Caco-2 (cell line): ENCODE results near the gene IKZF1. TPM values are rescaled to one million over a fixed set of nuclear protein-coding genes. Genes with fewer than 3 reads are reported as not detected.

Experiments
- BruUV-seq: library from RNA; stranded (reverse); fragments of 400-500 nt; replicated peaks from 2 replicates; lab custom pipeline; 2021; lab: Mats Ljungman, UMichigan
- CTCF ChIA-PET: fragments of 300-600 bp; sonication (Branson Sonifier 250); formaldehyde crosslinking; loops from one replicate; lab custom pipeline; 2022; ENCODE audit warnings: antibody characterized with exemption; lab: Charles Lee
- POLR2A ChIA-PET: fragments of 300-600 bp; sonication (Branson Sonifier 250); formaldehyde crosslinking; loops from one replicate; lab custom pipeline; 2022; ENCODE audit warnings: antibody characterized with exemption; lab: Charles Lee
- DNase-seq, 2 experiments: peaks; one replicate each; pipeline versions ENCODE4 v3.0.0 to v3.0.0-alpha.2; 2020 to 2022
- H3K27me3 ChIP-seq: replicated peaks from 2 replicates; pipeline ENCODE4 v1.6.0; 2011; ENCODE audit warnings: low read length; ENCODE audit not compliant: control insufficient read depth, insufficient read depth
- H3K36me3 ChIP-seq: 2 replicates; pipeline ENCODE4 v1.5.1; 2011; ENCODE audit warnings: low read length; ENCODE audit not compliant: control insufficient read depth, insufficient read depth
- H3K4me1 ChIP-seq: fragments of 250-450 bp; sonication (Bioruptor Pico); 2 replicates; pipeline ENCODE4 v1.5.1; 2020; ENCODE audit warnings: mild to moderate bottlenecking
- H3K4me3 ChIP-seq: 2 replicates; pipeline ENCODE4 v1.5.1; 2011; ENCODE audit warnings: low read depth, mild to moderate bottlenecking, control low read depth, low read length
- H3K9me3 ChIP-seq: fragments of 250-450 bp; sonication (Bioruptor Pico); 2 replicates; pipeline ENCODE4 v1.5.1; 2020; ENCODE audit warnings: mild to moderate bottlenecking, moderate library complexity
- H3K27ac Mint-ChIP-seq: one replicate; pipeline ENCODE4 v1.8.0; 2022; ENCODE audit warnings: mixed read lengths; ENCODE audit not compliant: unreplicated experiment
- H3K27me3 Mint-ChIP-seq: one replicate; pipeline ENCODE4 v1.8.0; 2022; ENCODE audit warnings: mixed read lengths; ENCODE audit not compliant: insufficient read depth, unreplicated experiment
- H3K36me3 Mint-ChIP-seq: one replicate; pipeline ENCODE4 v1.8.0; 2022; ENCODE audit warnings: mild to moderate bottlenecking, mixed read lengths; ENCODE audit not compliant: insufficient read depth, unreplicated experiment
- H3K4me1 Mint-ChIP-seq: one replicate; pipeline ENCODE4 v1.8.0; 2022; ENCODE audit warnings: low read depth, mixed read lengths; ENCODE audit not compliant: unreplicated experiment
- H3K4me3 Mint-ChIP-seq: one replicate; pipeline ENCODE4 v1.8.0; 2022; ENCODE audit warnings: mild to moderate bottlenecking, moderate library complexity, mixed read lengths; ENCODE audit not compliant: unreplicated experiment
- H3K9me3 Mint-ChIP-seq: one replicate; pipeline ENCODE4 v1.8.0; 2022; ENCODE audit warnings: mixed read lengths; ENCODE audit not compliant: unreplicated experiment
- intact Hi-C: fragments of 100-400 bp; cut with micrococcal nuclease; formaldehyde crosslinking; loops from one replicate; pipeline ENCODE4 v1.10.0; 2022; ENCODE audit not compliant: unreplicated experiment
- total RNA-seq: library from RNA; stranded (reverse); gene quantifications from 2 replicates; pipeline ENCODE4 v1.2.3, GENCODE V29; 2022
- TF ChIP-seq, protein P1 (sequence below), 2 experiments: fragments of 200-600 bp in 1 of 2; IDR thresholded peaks; 1 replicate in 1 of 2; 2 replicates in 1 of 2; pipeline versions ENCODE4 v1.5.1 to v1.8.0; 2011 to 2022; ENCODE audit warnings: antibody characterized with exemption in 1 of 2, control low read depth in 1 of 2, inconsistent platforms in 1 of 2, low read depth in 1 of 2, low read length in 1 of 2, mild to moderate bottlenecking in 1 of 2, moderate library complexity in 1 of 2; ENCODE audit not compliant: insufficient read depth in 1 of 2, severe bottlenecking in 1 of 2, unreplicated experiment in 1 of 2

Gene IKZF1
- total RNA-seq, 1 experiment from 2014 or later = not detected

GRCh38 chr7:50397320-50397970 is 92.9 kb downstream of the IKZF1 start:
- Histone ChIP-seq H3K4me1 (no peaks in the 10 kb centered on the region), H3K4me3 (no peak overlapping the region), H3K27me3 (no peaks in the 10 kb centered on the region), H3K36me3 (no peaks in the 10 kb centered on the region), H3K9me3 (no peaks in the 10 kb centered on the region)
- CTCF ChIA-PET = no interaction called here
- intact Hi-C loops = no loop called here
- Mint-ChIP-seq H3K4me1 (no peaks in the 10 kb centered on the region), H3K27ac (no peak overlapping the region), H3K36me3 (peaks cover 6% of the 10 kb centered on the region), H3K27me3 (peaks cover 33% of the 10 kb centered on the region), H3K9me3 (no peaks in the 10 kb centered on the region), H3K4me3 (no peak overlapping the region)
- no peak for DNase-seq
- TF ChIP-seq, protein P1, sequence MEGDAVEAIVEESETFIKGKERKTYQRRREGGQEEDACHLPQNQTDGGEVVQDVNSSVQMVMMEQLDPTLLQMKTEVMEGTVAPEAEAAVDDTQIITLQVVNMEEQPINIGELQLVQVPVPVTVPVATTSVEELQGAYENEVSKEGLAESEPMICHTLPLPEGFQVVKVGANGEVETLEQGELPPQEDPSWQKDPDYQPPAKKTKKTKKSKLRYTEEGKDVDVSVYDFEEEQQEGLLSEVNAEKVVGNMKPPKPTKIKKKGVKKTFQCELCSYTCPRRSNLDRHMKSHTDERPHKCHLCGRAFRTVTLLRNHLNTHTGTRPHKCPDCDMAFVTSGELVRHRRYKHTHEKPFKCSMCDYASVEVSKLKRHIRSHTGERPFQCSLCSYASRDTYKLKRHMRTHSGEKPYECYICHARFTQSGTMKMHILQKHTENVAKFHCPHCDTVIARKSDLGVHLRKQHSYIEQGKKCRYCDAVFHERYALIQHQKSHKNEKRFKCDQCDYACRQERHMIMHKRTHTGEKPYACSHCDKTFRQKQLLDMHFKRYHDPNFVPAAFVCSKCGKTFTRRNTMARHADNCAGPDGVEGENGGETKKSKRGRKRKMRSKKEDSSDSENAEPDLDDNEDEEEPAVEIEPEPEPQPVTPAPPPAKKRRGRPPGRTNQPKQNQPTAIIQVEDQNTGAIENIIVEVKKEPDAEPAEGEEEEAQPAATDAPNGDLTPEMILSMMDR (IDR thresholded peaks at IDR 0.05; ENCODE audit: insufficient read depth in 1 of 2, low read depth in 1 of 2, low read length in 1 of 2, severe bottlenecking in 1 of 2, unreplicated experiment in 1 of 2) = no peak
- no TSS peak for BruUV-seq
- POLR2A ChIA-PET = no interaction called here

GRCh38 chr7:50397971-50398324 is 93.4 kb downstream of the IKZF1 start:
- H3K4me1 ChIP-seq = no peaks in the 10 kb centered on the region
- no peaks in the 10 kb centered on the region for H3K27me3 ChIP-seq
- Mint-ChIP-seq H3K27me3 (peaks cover 28% of the 10 kb centered on the region), H3K36me3 (peaks cover 6% of the 10 kb centered on the region), H3K4me3 (no peak overlapping the region), H3K4me1 (no peaks in the 10 kb centered on the region), H3K27ac (no peak overlapping the region), H3K9me3 (no peaks in the 10 kb centered on the region)
- H3K36me3 ChIP-seq = no peaks in the 10 kb centered on the region
- H3K4me3 ChIP-seq = no peak overlapping the region
- POLR2A ChIA-PET = no interaction called here
- CTCF ChIA-PET = no interaction called here
- no TSS peak for BruUV-seq
- H3K9me3 ChIP-seq = no peaks in the 10 kb centered on the region
- no peak for DNase-seq
- TF ChIP-seq, protein P1 (IDR thresholded peaks at IDR 0.05; ENCODE audit: insufficient read depth in 1 of 2, low read depth in 1 of 2, low read length in 1 of 2, severe bottlenecking in 1 of 2, unreplicated experiment in 1 of 2) = no peak
- intact Hi-C loops = no loop called here

DNA sequence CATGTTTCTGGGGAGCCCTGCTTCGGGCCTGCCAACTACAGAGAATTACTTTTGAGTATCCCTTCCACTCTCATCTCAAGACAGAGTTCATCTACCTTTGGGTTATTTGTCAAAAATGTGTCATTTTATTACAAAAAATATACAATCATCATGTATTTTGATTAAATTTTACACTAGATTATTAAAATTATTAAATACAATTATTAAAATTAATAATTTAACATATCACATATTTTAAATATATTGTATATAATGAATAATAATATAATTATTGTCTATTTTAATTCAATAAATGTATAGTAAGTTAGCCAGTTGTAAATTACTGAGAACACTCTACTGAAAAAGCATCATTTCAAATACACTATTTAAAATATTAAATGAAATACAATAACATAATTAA is 94.7 kb downstream of the IKZF1 start:
- Mint-ChIP-seq H3K9me3 (no peaks in the 10 kb centered on the region), H3K36me3 (peaks cover 6% of the 10 kb centered on the region), H3K27me3 (peaks cover 29% of the 10 kb centered on the region), H3K27ac (no peak overlapping the region), H3K4me3 (no peak overlapping the region), H3K4me1 (no peaks in the 10 kb centered on the region)
- Histone ChIP-seq H3K27me3 (no peaks in the 10 kb centered on the region), H3K4me3 (no peak overlapping the region), H3K36me3 (no peaks in the 10 kb centered on the region), H3K9me3 (no peaks in the 10 kb centered on the region), H3K4me1 (no peaks in the 10 kb centered on the region)
- ChIA-PET POLR2A (no interaction called here), CTCF (no interaction called here)
- intact Hi-C loops = no loop called here
- TF ChIP-seq, protein P1 (IDR thresholded peaks at IDR 0.05; ENCODE audit: insufficient read depth in 1 of 2, low read depth in 1 of 2, low read length in 1 of 2, severe bottlenecking in 1 of 2, unreplicated experiment in 1 of 2) = no peak
- BruUV-seq = no TSS peak
- no peak for DNase-seq
